ENCODE data around the gene ACOT11. TPM values are rescaled to one million over a fixed set of nuclear protein-coding genes. Genes with fewer than 3 reads are reported as not detected.

The ACOT11 gene
- total and polyA plus RNA-seq, 9 of the 15 experiments (the other 6 are each of a cell fraction or from before 2014, with no cell fraction given) = 0.04 to 1.2 (median 0.64) TPM; not detected in 2

GRCh38 chr1:54579337-54579781, 31.3 kb downstream of the ACOT11 start (continued):
- no peak for TF ChIP-seq PURB (CRISPR knock-in tag; IDR thresholded peaks at IDR 0.05; ENCODE audit: low read depth)
- no peak for TF ChIP-seq ZKSCAN3 (CRISPR knock-in tag; IDR thresholded peaks at IDR 0.05)
- TF ChIP-seq TRIM24 (IDR thresholded peaks at IDR 0.05) = no peak

- no peak for ATAC-seq
- Histone ChIP-seq H3K27ac (ENCODE audit: extremely low read depth, low read depth, low read length) (no peak overlapping the region), H3K9me1 (ENCODE audit: control insufficient read depth, insufficient read depth, low read length) (no peaks in the 10 kb centered on the region), H3K9ac (ENCODE audit: insufficient read depth in 1 of 2, low read depth in 2 of 2, low read length in 2 of 2) (no peak overlapping the region), H3K4me2 (ENCODE audit: insufficient read depth, low read length) (no peak overlapping the region), H3K79me2 (ENCODE audit: control insufficient read depth, insufficient read depth, low read length) (no peaks in the 10 kb centered on the region), H4K20me1 (replicated peaks; ENCODE audit: control insufficient read depth, insufficient read depth, low read length) (no peaks in the 10 kb centered on the region), H3K27me3 (ENCODE audit: control insufficient read depth in 2 of 2, insufficient read depth in 2 of 2, low read length in 2 of 2) (peaks cover 17 to 41% of the 10 kb centered on the region in 2 experiments; a peak in 4 of 5 replicates), H3K4me3 (no peak overlapping the region), H2AFZ (ENCODE audit: low read depth, low read length) (no peak overlapping the region), H3K4me1 (replicated peaks in 1 of 2; ENCODE audit: control insufficient read depth in 2 of 2, insufficient read depth in 2 of 2, low read length in 2 of 2) (peaks cover 0 to 14% of the 10 kb centered on the region in 2 experiments; a peak in 3 of 5 replicates), H3K36me3 (ENCODE audit: control insufficient read depth, insufficient read depth, low read length) (no peaks in the 10 kb centered on the region), H3K9me3 (replicated peaks; ENCODE audit: control insufficient read depth, insufficient read depth, low read depth, low read length) (no peaks in the 10 kb centered on the region)
- WGBS (ENCODE audit: insufficient coverage, low coverage, missing lambda C conversion rate) = 8% methylated on average over 11 of the region's 11 CpGs
- in situ Hi-C loops (cut with MboI) = no loop called here
- ChIA-PET POLR2A (interaction anchor here (0.6 to 2.5 kb wide), 2 partner anchors 8 to 10 kb away, joined by 3 to 14 read pairs; no protein-coding TSS in a partner anchor), CTCF (ENCODE audit: low intra/inter-chr PET ratio) (no interaction called here)
- intact Hi-C loops (cut with micrococcal nuclease) = no loop called here
- DNase-seq (ENCODE audit: extremely low read depth in 1 of 4, low spot score in 3 of 4) = no peak
- no peak for FAIRE-seq
- TF ChIP-seq SRSF1 (IDR thresholded peaks at IDR 0.05; ENCODE audit: low read depth, low read length) (no peak), ZFP36 (IDR thresholded peaks at IDR 0.05; ENCODE audit: low read depth, low read length, partially characterized antibody) (peak; percentile 17)
- BruUV-seq (replicated peaks) = no TSS peak
Measured at GRCh38 chr1:54580856-54581550, 33.0 kb downstream of the ACOT11 start.
